Bone marrow (tissue), 2 donors: ENCODE results near the gene GSAP.
"Not testable (repeated sequence)": the region's sequence is repeated elsewhere in the genome, so short reads cannot be mapped to it uniquely, and the experiment has no call there.

Experiments
- DNase-seq, 2 donors: peaks; one replicate each; lab custom pipeline; 2025; lab: John Stamatoyannopoulos, UW

The GSAP gene

DNA sequence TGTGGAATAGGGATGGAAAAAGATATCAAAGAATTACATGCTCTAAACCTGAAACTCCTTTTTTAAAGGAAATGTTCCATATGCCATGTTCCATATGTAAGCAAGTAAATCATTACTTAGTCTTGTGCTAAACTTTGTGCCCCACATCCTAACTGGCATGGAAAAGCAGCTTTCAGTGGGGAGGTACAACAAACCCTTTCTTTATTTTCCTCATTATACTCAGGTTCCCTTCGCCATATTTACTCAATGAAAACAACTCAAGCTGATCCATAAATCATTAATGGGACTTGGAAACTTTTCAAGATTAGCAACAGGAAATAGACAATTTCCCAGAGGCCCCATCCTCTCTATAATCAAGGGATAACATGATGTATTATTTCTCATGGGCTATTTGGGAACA is 56.0 kb downstream of the GSAP start:
- DNase-seq = no peak

DNA sequence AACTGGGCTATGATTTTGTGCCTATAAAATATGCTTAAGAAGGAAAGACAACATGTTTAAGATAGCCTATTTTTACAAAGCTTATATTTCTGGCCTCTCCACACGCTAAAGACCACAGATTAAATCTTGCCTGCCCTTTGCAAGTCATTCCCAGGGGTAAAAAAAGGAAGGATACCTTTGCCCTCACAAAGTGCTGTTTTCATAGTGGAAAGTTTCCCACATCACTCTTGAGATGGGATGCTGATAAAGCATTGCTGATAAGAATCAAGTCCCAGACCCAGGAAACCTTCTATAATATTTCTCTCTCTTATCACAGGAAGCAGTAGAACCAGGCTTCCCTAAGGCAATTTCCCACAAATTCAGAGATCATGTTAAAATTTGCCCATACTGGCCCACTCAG is 56.5 kb downstream of the GSAP start:
- no peak for DNase-seq

DNA sequence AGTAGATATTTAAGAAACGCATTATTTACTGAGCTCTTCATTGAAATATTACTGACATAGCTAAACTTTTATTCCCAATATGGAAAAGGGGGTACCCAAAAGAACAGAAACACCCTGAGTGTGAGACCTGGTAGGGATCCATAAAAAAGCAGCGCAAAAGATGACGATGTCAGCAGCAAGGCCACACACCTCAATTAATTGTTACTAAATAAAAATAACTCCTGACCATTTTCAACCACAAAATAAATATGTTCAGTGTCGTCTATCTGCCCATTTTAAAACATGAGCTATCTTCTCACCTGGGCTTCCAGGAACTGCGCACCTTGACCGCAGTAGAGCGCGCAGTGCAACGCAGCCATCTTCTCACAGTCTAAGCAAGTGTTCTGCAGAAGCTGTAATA is 61.2 kb downstream of the GSAP start:
- no peak for DNase-seq

DNA sequence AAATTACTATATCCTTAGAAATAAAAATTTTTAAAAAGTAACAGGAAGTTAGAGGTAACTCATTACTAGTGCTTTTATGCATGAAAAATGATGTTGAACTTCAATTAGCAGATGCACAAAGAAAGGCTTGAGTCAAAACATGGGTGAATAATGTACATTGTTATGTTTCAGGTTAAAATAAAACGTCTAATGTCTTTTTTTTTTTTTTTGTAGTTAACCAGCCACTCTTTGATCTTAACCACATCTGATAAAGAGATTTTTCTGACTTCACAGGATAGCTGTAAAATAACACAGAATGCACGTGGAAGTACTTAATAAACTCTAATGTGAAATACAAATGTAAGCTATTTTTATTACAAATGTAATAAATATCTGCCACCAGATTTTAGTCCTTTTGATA is 61.7 kb downstream of the GSAP start:
- DNase-seq = no peak

DNA sequence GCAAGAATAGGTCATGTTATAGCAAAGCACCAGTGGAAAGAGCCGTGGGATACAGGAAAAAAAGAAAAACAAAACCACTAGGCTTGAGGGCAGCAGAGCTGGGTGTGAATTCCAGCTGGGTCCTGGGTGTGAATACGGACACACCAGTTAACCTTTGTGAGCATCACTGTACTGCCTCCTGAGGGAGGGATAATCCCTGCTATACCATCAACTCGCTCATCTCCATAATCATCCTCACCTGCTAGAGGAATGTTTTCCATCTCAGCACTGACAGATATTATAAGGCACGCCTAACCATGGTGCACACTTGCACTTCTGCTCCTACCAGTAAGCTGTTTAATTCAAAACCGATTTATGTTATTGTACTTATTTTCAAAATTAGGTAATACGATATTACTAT is 62.2 kb downstream of the GSAP start:
- no peak for DNase-seq

DNA sequence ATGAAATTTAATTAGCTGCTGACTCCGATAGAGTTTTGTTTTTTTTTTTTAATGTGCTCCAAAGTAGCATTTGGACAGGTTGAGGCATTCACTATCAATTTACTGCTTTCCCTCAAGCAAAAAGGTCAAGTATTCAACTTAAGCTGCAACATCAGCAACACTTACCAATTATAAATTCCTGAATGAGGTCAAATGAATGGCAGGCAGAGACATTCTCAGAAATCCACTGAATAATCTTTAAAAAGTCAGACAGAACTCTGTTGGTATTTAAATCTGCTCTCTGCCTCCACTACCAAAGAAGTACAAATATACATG is 62.8 kb downstream of the GSAP start:
- no peak for DNase-seq

DNA sequence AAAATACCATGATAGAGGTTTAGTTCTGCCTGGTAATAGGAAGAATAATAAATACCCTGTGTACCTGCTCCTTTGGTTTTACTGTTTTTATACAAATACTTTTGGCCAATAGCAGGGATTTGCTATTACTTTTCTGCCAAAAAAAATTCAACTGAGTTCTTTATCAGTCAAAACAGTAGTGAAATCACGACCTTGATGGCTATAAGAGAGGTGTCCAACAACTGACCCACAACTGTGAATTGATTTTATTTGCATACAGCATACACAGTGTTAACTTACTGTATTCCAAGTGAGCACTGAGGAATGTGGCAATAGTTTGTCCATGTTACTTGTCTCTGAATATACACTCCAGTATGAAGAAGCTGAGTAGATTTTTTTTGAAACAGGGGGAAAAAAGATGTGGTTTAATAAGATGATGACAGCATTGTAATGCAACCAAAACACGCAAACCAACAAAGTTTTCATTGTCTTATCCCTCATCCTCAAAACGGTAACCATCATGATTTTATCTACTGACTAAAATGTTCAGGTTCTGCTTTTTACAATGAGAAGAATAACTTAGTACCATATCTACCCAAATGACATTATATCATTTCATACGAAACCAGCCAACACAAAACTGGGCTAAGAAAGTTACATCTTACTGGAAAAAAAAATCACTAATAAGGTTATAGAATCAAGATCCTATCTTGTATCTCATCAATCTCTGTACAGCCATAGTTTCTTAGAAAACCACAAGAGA is 63.3 kb downstream of the GSAP start:
- no peak for DNase-seq

DNA sequence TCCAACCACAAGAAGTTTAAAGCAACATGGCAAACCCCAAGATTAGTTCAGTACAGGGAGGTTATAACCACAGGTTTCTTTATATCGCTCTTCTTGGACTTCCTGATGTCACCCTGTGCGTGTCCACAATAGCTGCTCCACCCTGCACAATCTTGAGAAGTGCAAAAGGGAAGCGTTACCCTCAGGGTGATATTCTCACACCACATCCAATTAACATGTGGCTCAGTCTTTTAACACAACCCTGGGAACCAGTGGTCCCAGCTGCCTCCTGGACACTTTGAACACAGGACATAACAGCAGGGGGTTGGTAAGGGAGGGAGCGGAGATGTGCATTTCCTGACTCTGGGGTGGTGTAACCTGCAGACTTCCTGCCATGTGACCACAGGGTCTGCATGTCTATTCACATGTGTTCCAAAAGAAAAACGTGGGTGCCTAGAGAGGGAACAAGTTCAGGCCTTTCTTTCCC is 64.6 kb downstream of the GSAP start:
- peak in 1 of 2 donors; percentile 85 for DNase-seq

DNA sequence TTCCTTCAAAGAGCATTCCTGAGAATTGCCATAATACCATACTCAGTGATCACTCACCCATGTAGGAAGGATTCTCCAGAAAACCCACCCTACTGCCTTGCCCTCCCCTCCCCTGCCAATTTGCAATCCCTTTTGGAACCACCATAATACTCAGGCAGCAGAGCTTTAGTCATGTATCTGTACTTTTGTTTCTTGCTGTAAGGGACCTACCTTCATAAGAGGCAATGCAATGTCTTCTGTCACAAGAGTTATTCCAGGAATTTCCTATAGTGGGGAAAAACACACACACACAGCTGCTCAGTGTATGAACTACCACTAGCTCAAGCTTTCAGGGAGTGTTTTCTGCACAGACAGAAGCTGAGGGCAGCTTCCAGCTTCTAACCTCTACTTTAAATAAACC is 67.0 kb downstream of the GSAP start:
- no peak for DNase-seq

DNA sequence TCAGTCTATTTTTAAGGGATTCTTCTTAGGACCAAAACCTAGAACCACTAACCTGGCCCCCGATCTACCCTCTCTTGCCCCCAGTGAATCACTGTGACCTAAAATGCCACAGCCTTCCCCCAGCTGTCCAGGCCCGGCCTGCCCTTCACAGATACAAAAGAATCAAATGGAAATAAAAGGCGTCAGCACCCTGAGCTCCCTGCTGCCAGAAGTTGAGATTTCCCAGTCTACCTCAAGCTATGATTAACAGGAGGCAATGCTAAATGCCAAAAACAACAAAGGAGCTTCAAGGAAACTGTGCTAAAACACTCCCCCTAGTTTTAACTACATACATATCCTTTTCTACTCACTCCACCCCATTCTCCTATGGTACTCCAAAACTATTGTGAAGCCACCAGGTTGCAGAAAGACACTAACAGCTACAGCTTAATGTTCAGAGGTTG is 67.8 kb downstream of the GSAP start:
- DNase-seq = no peak

DNA sequence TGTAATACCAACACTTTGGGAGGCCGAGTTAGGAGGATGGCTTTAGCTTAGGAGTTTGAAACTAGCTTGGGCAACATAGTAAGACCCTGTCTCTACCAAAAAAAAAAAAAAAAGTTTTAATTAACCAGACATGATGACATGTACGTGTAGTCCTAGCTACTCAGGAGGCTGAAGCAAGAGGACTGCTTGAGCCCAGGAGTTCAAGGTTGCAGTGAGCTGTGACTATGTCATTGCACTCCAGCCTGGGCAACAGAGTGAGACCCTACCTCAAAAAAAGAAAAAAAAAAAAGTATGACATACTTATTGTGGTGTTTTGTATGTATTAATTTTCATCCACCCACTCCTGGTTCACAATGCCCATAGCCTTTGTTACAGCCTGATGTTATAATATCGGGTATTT is 69.7 kb downstream of the GSAP start:
- no peak for DNase-seq

DNA sequence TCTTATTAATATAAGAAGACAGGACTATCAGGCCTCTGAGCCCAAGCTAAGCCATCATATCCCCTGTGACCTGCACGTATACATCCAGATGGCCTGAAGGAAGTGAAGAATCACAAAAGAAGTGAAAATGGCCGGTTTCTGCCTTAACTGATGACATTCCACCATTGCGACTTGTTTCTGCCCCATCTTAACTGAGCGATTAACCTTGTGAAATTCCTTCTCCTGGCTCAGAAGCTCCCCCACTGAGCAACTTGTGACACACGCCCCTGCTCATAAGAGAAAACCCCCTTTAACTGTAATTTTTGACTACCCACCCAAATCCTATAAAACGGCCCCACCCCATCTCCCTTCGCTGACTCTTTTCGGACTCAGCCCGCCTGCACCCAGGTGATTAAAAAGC is 70.7 kb downstream of the GSAP start:
- DNase-seq = not testable (repeated sequence)

DNA sequence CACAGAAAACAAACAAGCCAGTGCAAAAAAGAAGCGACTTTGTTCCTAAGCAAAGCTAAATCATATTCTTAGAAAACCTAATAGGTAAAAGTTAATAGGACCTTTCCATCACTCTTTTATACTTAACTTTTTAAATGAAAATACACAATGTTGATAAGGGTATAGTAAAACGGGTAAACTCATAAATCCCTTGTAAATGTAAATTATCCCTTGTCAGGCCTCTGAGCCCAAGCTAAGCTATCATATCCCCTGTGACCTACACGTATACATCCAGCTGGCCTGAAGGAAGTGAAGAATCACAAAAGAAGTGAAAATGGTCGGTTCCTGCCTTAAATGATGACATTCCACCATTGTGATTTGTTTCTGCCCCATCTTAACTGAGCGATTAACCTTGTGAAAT is 76.4 kb downstream of the GSAP start:
- DNase-seq = no peak

DNA sequence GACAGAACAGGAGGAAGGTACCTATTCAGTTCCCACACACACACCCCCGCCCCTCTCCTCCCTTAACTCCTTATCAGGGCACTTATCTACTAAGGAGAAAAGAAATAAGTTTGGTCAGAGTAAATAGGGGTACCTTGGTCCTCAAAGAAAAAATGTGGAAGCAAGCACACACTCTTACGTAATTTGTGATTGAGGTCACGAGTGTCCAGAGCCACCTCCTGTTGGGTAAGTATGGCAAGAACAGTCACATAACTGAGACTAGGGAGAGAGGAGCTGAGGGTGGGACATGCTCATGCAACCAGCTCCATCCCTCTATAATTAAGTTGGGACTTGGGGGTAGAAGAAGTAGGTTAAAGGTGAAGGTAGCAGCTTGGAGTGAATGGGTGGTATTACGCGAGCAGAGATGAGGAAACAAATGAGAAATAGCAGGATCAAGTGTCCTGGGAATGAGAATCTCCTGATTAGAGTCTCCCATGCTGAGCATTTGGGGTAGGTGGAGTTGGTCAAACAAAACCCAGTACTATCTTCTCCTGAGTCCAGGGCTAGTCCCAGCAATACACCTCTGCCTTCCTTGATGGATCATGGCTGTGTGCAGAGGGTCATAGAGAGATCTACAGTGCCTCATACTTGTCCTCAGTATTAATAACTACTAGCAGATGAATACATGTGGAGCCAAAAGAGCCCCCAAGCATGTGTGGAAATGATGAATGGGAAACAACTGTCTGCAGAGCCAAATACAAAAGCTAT is 77.1 kb downstream of the GSAP start:
- no peak for DNase-seq

DNA sequence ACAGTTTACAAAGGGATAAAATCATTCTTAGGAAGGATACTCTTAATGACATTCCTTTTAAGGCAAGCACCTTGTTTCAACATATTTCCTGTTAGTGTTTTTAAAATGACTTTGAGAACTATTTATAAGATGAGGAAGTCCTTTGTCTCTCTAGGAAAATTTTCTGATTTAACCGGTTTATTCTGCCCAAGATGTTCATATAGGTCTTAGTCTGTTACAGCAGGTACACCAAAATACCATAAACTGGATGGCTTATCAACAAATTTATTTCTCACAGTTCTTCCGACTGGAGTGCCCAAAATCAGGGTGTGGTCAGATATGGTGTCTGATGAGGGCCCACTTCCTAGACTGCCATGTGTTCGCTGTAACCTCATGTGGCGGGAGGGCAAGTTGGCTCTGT is 77.9 kb downstream of the GSAP start:
- peak in 1 of 2 donors; percentile 49 for DNase-seq

DNA sequence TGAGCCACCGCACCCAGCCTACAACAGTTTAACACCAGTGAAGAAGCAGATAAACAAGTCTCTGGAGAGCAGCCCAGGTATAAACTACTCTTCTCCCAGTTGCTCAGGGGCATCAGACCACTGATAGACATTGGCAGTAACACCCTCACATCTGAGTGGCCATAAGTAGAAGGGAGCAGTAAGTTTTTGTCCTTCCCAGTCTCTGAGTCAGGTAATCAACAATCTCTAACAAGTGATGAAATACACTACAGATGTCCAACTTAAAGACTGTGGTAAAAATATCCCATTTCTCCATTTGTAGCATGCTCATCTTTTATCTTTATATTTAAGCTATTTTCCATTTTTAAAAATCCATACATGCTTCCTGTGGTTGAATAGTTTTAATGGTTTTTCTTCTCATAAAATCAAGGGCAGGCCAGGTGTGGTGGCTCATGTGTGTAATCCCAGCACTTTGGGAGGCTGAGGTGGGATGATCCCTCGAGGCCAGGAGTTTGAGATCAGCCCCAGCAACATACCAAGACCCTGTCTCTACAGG is 78.6 kb downstream of the GSAP start:
- no peak for DNase-seq

DNA sequence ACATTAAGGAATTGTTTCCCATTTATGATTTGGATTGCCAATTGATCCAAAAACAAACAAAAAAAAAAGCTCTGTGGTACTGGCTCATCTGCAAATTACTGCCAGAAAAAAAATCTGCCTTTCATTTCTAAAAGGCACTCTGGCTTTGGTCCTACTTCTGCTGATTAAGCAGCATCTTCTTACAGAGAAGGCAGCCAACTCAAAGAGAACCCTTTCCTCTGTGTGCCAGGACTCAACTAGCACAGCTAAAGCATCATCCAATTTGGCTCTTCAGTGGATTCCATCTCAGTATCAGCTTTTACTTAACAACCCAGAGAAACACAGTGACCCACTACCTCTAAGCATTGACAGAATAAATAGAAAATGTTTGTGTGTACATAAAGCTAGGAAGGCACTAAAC is 80.6 kb downstream of the GSAP start:
- no peak for DNase-seq

DNA sequence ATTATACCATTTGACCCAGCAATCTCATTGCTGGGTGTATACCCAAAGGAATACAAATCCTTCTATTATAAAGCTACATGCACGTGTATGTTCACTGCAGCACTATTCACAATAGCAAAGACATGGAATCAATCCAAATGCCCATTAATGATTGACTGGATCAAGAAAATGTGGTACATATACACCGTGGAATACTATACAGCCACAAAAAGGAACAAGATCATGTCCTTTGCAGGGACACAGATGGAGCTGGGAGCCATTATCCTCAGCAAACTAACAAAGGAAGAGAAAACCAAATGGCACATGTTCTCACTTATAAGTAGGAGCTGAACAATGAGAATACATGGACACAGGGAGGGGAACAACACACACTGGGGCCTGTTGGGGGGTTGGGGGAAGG is 82.1 kb downstream of the GSAP start:
- not testable (repeated sequence) for DNase-seq

DNA sequence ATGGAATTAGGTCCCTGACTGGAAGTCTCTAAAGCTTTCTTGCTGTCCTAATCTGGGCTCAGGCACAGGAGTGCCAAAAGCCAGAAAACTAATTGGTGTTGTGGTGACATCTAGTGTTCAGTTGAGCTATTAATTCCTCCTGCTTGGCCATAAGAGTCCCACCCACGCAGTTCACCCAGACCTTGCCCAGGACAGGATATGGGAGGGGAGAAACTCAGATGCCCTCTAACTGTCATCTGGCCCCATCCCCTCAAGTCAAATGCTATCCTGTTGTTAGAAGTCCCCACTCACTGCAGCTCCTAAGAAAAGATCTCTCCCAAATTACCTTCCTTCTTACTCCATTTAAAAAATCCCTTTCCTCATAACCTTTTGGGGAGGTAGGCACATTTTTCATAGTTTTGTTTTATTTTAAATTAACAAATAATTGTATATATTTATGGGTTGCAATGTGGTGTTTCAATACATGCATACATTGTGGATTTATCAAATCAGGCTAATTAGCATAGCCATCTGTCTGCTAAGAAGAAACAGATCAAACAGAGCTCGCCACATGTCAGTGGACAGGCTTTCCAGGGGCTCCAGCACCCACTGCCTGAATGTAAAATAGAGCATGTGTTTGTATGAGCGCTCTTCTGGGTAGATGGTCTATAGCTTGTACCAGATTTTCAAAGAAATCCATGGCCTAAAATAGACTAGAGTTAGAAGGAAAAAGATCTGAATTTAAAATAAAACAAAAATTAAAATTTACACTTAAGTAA is 84.0 kb downstream of the GSAP start:
- DNase-seq = peak in 1 of 2 donors; percentile 77

DNA sequence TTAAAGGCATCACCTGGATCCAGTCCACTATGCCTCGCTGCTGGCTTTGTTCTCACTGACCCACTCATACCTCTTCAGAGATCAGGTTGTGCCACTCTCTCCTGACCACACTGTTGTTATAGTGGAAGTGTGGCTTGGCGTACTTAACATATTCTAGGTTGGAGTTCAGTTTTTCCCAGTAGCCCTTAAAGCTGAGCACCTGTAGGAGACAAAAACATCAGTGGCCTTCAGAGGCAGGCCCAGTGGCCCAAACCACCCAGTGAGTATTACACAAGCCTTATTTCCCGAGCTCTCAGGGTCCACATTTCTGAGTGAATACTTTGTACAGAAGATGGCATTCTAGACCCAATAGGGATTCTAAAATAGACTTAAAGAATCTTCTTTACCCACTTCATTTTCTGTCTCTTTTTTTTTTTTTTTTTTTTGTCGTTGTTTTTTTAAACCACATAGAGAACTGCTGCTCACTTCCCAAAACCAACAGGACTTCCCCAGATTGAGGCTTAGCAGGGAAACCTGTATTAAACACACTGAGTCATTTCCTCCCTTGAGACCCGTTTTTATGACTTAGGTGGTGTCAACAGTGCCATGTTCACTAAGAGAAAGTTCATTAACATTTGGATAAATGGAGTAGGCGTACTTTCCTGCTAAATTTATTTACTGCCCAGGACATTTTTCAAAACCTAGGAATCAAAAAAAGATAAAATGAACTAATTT is 85.8 kb downstream of the GSAP start:
- DNase-seq = peak in 1 of 2 donors; percentile 79

DNA sequence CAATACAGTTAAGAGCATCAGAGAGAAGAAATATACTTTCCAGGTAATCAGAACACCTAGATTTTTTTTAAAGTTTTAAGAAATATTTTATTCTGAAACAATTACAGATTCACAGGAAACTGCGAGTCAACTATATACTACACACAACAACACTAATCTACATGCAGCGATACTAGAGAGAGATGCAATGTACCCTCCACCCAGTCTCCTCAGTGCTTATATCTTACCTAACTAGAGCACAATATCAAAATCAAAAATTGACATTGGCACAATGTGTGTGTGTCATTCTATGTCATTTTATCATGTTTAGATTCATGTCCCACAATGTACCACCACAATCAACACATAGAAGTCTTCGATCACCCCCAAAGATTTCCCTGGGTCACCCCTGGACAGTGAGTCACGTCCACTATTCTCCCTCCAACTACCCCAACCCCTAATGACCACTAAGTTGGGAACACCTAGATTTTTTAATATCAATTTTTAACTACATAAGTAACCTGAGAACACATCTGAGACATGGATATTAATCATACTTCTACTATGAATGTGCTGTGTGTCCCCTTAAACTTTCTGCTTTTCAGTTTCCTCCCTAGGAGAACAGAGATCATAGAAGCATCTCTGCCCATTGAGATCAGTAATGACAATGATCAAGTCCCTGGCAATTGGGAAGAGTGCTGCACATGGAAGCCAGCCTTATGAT is 86.5 kb downstream of the GSAP start:
- no peak for DNase-seq
